Tibial nerve (tissue), 3 donors: ENCODE results near the gene TMEM132D.

Experiments used
- CTCF ChIP-seq, 5 experiments: fragments of 200-600 bp in 3 of 5; fragments of 450-650 bp in 2 of 5; sonication (generic) in 3 of 5; IDR thresholded peaks; one replicate each; pipeline ENCODE4 v1.5.1; 2016 to 2019; ENCODE audit warnings: antibody characterized with exemption in 5 of 5, mild to moderate bottlenecking in 3 of 5, moderate library complexity in 2 of 5
- POLR2A ChIP-seq, 2 donors: fragments of 450-650 bp; IDR thresholded peaks; one replicate each; pipeline ENCODE4 v1.6.1; 2017; ENCODE audit warnings: antibody characterized with exemption in 2 of 2, mild to moderate bottlenecking in 2 of 2, moderate library complexity in 2 of 2

GRCh38 chr12:129161511-129161910 lies 742.3 kb downstream of the TMEM132D start:
- TF ChIP-seq CTCF (IDR thresholded peaks at IDR 0.05) (no peak), POLR2A (IDR thresholded peaks at IDR 0.05) (no peak)
